Endothelial cell of umbilical vein (primary cell): ENCODE measurements around the gene IL18. TPM values are rescaled to one million over a fixed set of nuclear protein-coding genes. Genes with fewer than 3 reads are reported as not detected.

Source experiments
- BruUV-seq: library from RNA; stranded (reverse); fragments of 400-500 nt; replicated peaks from 2 replicates; lab custom pipeline; 2021; lab: Mats Ljungman, UMichigan
- CTCF ChIA-PET: fragments of 300-600, 350-600 bp; sonication (Branson Sonifier 250); formaldehyde crosslinking; loops from one replicate; lab custom pipeline; 2021; ENCODE audit warnings: antibody characterized with exemption, inconsistent platforms; lab: Charles Lee
- POLR2A ChIA-PET: fragments of 300-600, 350-600 bp; sonication (Branson Sonifier 250); formaldehyde crosslinking; loops from one replicate; lab custom pipeline; 2021; ENCODE audit warnings: antibody characterized with exemption, inconsistent platforms; lab: Charles Lee
- DNase-seq: peaks from one replicate; pipeline ENCODE4 v3.0.0-alpha.2; 2011; ENCODE audit warnings: low read depth, low spot score
- FAIRE-seq: peaks from 2 replicates; lab custom pipeline; 2011; peaks lifted over from hg19 to GRCh38; lab: Jason Lieb, UNC
- H2AFZ ChIP-seq: 2 replicates; pipeline ENCODE4 v1.6.0; 2012; ENCODE audit warnings: low read depth, low read length, control low read depth, inconsistent platforms
- H3K27ac ChIP-seq: 2 replicates; pipeline ENCODE4 v1.5.1; 2011; ENCODE audit warnings: low read depth, mild to moderate bottlenecking, control low read depth, low read length, moderate library complexity; ENCODE audit not compliant: insufficient read depth
- H3K27me3 ChIP-seq, 2 experiments: 2 replicates each; pipeline versions ENCODE4 v1.6.0 to v1.6.1; 2011; ENCODE audit warnings: low read length in 2 of 2, mixed read lengths in 1 of 2; ENCODE audit not compliant: control insufficient read depth in 2 of 2, insufficient read depth in 2 of 2
- H3K36me3 ChIP-seq, 2 experiments: 2 replicates in 1 of 2; 3 replicates in 1 of 2; pipeline ENCODE4 v1.5.1; 2011; ENCODE audit warnings: low read length in 2 of 2, mild to moderate bottlenecking in 1 of 2, moderate library complexity in 1 of 2; ENCODE audit not compliant: control insufficient read depth in 2 of 2, insufficient read depth in 2 of 2; ENCODE audit errors: extremely low read depth in 1 of 2
- H3K4me1 ChIP-seq: 3 replicates; pipeline ENCODE4 v1.5.1; 2011; ENCODE audit warnings: mild to moderate bottlenecking, low read length; ENCODE audit not compliant: control insufficient read depth, insufficient read depth; ENCODE audit errors: extremely low read depth
- H3K4me2 ChIP-seq: 2 replicates; pipeline ENCODE4 v1.6.1; 2011; ENCODE audit warnings: low read length, control low read depth, mixed read lengths; ENCODE audit not compliant: insufficient read depth
- H3K4me3 ChIP-seq, 3 experiments: fragments of 200-600 bp in 1 of 3; sonication (generic), shearing (Covaris generic) in 1 of 3; replicated peaks in 1 of 3; 2 replicates each; pipeline ENCODE4 v1.5.1; 2011 to 2016; ENCODE audit warnings: control low read depth in 3 of 3, low read length in 3 of 3, mild to moderate bottlenecking in 2 of 3, inconsistent platforms in 1 of 3, low read depth in 1 of 3, moderate library complexity in 1 of 3; ENCODE audit not compliant: insufficient read depth in 1 of 3
- H3K79me2 ChIP-seq: 2 replicates; pipeline ENCODE4 v1.6.0; 2012; ENCODE audit warnings: low read length, inconsistent platforms; ENCODE audit not compliant: control insufficient read depth, insufficient read depth
- H3K9ac ChIP-seq: replicated peaks from 2 replicates; pipeline ENCODE3; 2011; ENCODE audit warnings: low read length, control low read depth; ENCODE audit not compliant: insufficient read depth; ENCODE audit errors: extremely low read depth
- H3K9me1 ChIP-seq: replicated peaks from 3 replicates; pipeline ENCODE4 v1.6.0; 2011; ENCODE audit warnings: mild to moderate bottlenecking, low read length; ENCODE audit not compliant: control insufficient read depth, insufficient read depth; ENCODE audit errors: extremely low read depth
- H3K9me3 ChIP-seq: replicated peaks from 2 replicates; pipeline ENCODE4 v1.5.1; 2012; ENCODE audit warnings: low read length, inconsistent platforms; ENCODE audit not compliant: control insufficient read depth, insufficient read depth
- H4K20me1 ChIP-seq: replicated peaks from 2 replicates; pipeline ENCODE3; 2011; ENCODE audit warnings: mild to moderate bottlenecking, low read length; ENCODE audit not compliant: control insufficient read depth, insufficient read depth; ENCODE audit errors: extremely low read depth
- POLR2A ChIP-seq: IDR thresholded peaks from 2 replicates; pipeline ENCODE4 v1.6.1; 2012; ENCODE audit warnings: low read depth, mild to moderate bottlenecking, control low read depth, low read length
- dilution Hi-C: fragments of 300-500 bp; cut with MboI; formaldehyde crosslinking; loops from one replicate; pipeline ENCODE4 v1.15.0; 2019; ENCODE audit warnings: low sequenced_read_pairs; ENCODE audit not compliant: extremely low pct_ligation_motif_present
- intact Hi-C: fragments of 100-400 bp; cut with micrococcal nuclease; formaldehyde crosslinking; loops from one replicate; pipeline ENCODE4 v1.10.0; 2022
- polyA plus RNA-seq, 4 experiments: library from polyadenylated mRNA; depleted of rRNA in 3 of 4; stranded (reverse) in 3 of 4; unstranded in 1 of 4; fragments of >200 nt; gene quantifications; 2 replicates each; pipeline versions ENCODE4 v1.2.1 to v1.2.3, GENCODE V29; 2011 to 2012; ENCODE audit warnings: missing spikeins in 1 of 4
- total RNA-seq: library from RNA; stranded (reverse); gene quantifications from 2 replicates; pipeline ENCODE4 v1.2.3, GENCODE V29; 2021
- TF ChIP-seq, protein P1 (sequence below): IDR thresholded peaks from 2 replicates; pipeline ENCODE4 v1.6.1; 2011; ENCODE audit not compliant: insufficient read depth, insufficient read length
- TF ChIP-seq, protein P2 (sequence below), 2 donors: IDR thresholded peaks; 1 replicate in 1 of 2; 2 replicates in 1 of 2; pipeline ENCODE4 v1.5.1; 2011; ENCODE audit warnings: low read length in 2 of 2, mild to moderate bottlenecking in 2 of 2, moderate library complexity in 2 of 2, control low read depth in 1 of 2, inconsistent platforms in 1 of 2, low read depth in 1 of 2; ENCODE audit not compliant: insufficient read depth in 1 of 2; ENCODE audit errors: extremely low read depth in 1 of 2

IL18 gene
- total and polyA plus RNA-seq, 2 donors (not counting 3 experiments of a cell fraction or from before 2014, with no cell fraction given): 0.73 to 1.5 TPM

DNA sequence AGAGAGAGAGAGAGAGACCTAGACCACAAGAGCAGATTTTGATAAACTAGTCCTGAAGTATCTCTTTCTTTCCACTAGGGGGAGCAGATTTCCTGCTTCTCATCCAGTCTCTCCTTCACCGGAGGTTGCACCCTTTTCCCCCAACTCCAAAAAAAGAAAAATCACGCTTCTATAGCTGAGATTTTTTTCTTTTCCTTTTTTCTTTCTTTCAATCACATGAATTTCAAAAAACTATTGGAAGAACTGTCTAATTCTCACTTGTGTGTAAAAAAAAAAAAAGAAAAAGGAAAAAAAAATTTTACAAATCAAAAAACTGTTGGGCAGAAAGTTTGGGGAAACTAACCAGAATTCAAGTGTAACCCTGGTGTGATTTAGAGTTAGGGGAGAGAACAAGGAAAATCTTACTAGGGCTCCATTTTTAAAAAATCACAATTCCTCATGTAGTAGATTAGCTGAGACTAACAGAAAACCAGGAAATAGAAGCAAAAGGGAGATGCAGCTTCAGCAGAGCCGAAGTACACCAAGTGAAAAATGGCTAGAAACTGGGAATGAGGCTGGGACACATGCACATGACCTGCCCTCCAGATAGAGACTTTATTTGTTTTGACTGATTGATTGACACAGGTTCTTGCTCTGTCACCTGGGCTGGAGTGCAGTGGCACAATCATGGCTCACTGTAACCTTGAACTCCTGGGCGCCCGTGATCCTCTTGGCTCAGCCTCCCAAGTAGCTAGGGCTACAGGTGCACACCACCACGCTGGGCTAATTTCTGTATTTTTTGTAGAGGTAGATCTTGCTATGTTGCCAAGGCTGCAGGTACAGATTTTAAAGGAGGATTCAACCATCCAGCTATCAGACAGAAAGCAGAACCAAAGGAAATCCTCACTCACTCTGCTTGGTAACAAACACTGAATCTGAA, 50.1 kb downstream of the IL18 start:
- FAIRE-seq: peak; percentile 84
- CTCF ChIA-PET: interaction anchor here (0.5 to 6.6 kb wide), 41 partner anchors 8 to 1709 kb away, joined by 3 to 150 read pairs (median 4); partner anchors contain the start of genes BCO2, IL18, SDHD and TIMM8B
- no peak overlapping the region for H2AFZ ChIP-seq

More for the DNA sequence above, 50.1 kb downstream of the IL18 start:
- Histone ChIP-seq H3K79me2 (no peaks in the 10 kb centered on the region), H4K20me1 (no peaks in the 10 kb centered on the region), H3K9ac (no peak overlapping the region), H3K9me1 (no peaks in the 10 kb centered on the region), H3K27me3 (no peaks in the 10 kb centered on the region), H3K4me3 (no peak overlapping the region), H3K36me3 (no peaks in the 10 kb centered on the region), H3K4me1 (no peaks in the 10 kb centered on the region), H3K27ac (no peak overlapping the region), H3K4me2 (no peak overlapping the region), H3K9me3 (no peaks in the 10 kb centered on the region)
- POLR2A ChIA-PET: interaction anchor here (0.7 kb wide), 1 partner anchor 243 kb away, joined by 11 read pairs; the partner anchor contains the start of gene ALG9
- dilution Hi-C loops: no loop called here
- peak; percentile 39 for DNase-seq
- intact Hi-C loops: loop anchor here (1.0 kb wide), 4 partner anchors 44 to 167 kb away; partner anchors contain the start of gene BCO2
- no TSS peak for BruUV-seq
- TF ChIP-seq, protein P1, sequence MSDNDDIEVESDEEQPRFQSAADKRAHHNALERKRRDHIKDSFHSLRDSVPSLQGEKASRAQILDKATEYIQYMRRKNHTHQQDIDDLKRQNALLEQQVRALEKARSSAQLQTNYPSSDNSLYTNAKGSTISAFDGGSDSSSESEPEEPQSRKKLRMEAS: no peak
- TF ChIP-seq, protein P2, sequence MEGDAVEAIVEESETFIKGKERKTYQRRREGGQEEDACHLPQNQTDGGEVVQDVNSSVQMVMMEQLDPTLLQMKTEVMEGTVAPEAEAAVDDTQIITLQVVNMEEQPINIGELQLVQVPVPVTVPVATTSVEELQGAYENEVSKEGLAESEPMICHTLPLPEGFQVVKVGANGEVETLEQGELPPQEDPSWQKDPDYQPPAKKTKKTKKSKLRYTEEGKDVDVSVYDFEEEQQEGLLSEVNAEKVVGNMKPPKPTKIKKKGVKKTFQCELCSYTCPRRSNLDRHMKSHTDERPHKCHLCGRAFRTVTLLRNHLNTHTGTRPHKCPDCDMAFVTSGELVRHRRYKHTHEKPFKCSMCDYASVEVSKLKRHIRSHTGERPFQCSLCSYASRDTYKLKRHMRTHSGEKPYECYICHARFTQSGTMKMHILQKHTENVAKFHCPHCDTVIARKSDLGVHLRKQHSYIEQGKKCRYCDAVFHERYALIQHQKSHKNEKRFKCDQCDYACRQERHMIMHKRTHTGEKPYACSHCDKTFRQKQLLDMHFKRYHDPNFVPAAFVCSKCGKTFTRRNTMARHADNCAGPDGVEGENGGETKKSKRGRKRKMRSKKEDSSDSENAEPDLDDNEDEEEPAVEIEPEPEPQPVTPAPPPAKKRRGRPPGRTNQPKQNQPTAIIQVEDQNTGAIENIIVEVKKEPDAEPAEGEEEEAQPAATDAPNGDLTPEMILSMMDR (IDR thresholded peaks at IDR 0.05; ENCODE audit: extremely low read depth in 1 of 2, insufficient read depth in 1 of 2, low read depth in 1 of 2, low read length in 2 of 2): peak; percentile 41 to 65
- no peak for TF ChIP-seq POLR2A
